Measurements from ENCODE around the gene PHTF1. TPM values are rescaled to one million over a fixed set of nuclear protein-coding genes. Genes with fewer than 3 reads are reported as not detected.

The PHTF1 gene
- total and polyA plus RNA-seq, 4 donors = 9.5 to 29.7 (median 19.5) TPM

GRCh38 chr1:113805256-113805531 is 45.9 kb upstream of the PHTF1 start:
- DNase-seq (no peak), ATAC-seq (ENCODE audit: insufficient read depth, low FRiP score) (no peak)
- no peaks in the 10 kb centered on the region for H3K27me3 ChIP-seq (ENCODE audit: control insufficient read depth in 3 of 3, insufficient read depth in 3 of 3, low read length in 2 of 3)
- WGBS, 2 donors = 93 to 94% methylated on average over 6 of the region's 6 CpGs
- no peaks in the 10 kb centered on the region for H3K9me3 ChIP-seq (ENCODE audit: control insufficient read depth in 4 of 4, insufficient read depth in 3 of 4, low read length in 3 of 4)
- H3K36me3 ChIP-seq (ENCODE audit: control insufficient read depth in 4 of 4, insufficient read depth in 4 of 4, low read length in 4 of 4) = peaks cover 0 to 2% (median 0%) of the 10 kb centered on the region in 4 donors
- H3K27ac ChIP-seq (ENCODE audit: low read depth in 1 of 2, low read length in 1 of 2) = peak overlapping the region in 1 of 2 donors; percentile 72
- no peak overlapping the region for H3K9ac ChIP-seq (ENCODE audit: insufficient read depth in 1 of 2, low read length in 2 of 2)
- peaks cover 4 to 15% (median 10%) of the 10 kb centered on the region in 5 donors for H3K4me1 ChIP-seq (ENCODE audit: control insufficient read depth in 5 of 5, insufficient read depth in 5 of 5, low read length in 5 of 5)
- no peak for TF ChIP-seq CTCF (IDR thresholded peaks at IDR 0.05; ENCODE audit: control extremely low read depth, extremely low read depth)
- no peak overlapping the region for H3K4me3 ChIP-seq

GRCh38 chr1:113804421-113805255 is 45.4 kb upstream of the PHTF1 start:
- H3K27ac ChIP-seq (ENCODE audit: low read depth in 1 of 2, low read length in 1 of 2) = peak overlapping the region in 1 of 2 donors; percentile 72
- no peak for TF ChIP-seq CTCF (IDR thresholded peaks at IDR 0.05; ENCODE audit: control extremely low read depth, extremely low read depth)
- no peak overlapping the region for H3K4me3 ChIP-seq
- ATAC-seq (ENCODE audit: insufficient read depth, low FRiP score) = peak; percentile 79
- H3K36me3 ChIP-seq (ENCODE audit: control insufficient read depth in 4 of 4, insufficient read depth in 4 of 4, low read length in 4 of 4) = peaks cover 0 to 2% (median 0%) of the 10 kb centered on the region in 4 donors
- peak overlapping the region in 1 of 2 donors; percentile 24 for H3K9ac ChIP-seq (ENCODE audit: insufficient read depth in 1 of 2, low read length in 2 of 2)
- WGBS, 2 donors = 49 to 56% methylated on average over 8 of the region's 8 CpGs
- no peaks in the 10 kb centered on the region for H3K27me3 ChIP-seq (ENCODE audit: control insufficient read depth in 3 of 3, insufficient read depth in 3 of 3, low read length in 2 of 3)
- no peaks in the 10 kb centered on the region for H3K9me3 ChIP-seq (ENCODE audit: control insufficient read depth in 4 of 4, insufficient read depth in 3 of 4, low read length in 3 of 4)
- DNase-seq = peak in 2 of 3 donors; percentile 73 to 75
- peaks cover 4 to 12% (median 6%) of the 10 kb centered on the region in 5 donors for H3K4me1 ChIP-seq (ENCODE audit: control insufficient read depth in 5 of 5, insufficient read depth in 5 of 5, low read length in 5 of 5)

- peaks cover 4 to 13% (median 6%) of the 10 kb centered on the region in 5 donors for H3K4me1 ChIP-seq (ENCODE audit: control insufficient read depth in 5 of 5, insufficient read depth in 5 of 5, low read length in 5 of 5)
- H3K9ac ChIP-seq (ENCODE audit: insufficient read depth in 1 of 2, low read length in 2 of 2) = no peak overlapping the region
- no peaks in the 10 kb centered on the region for H3K27me3 ChIP-seq (ENCODE audit: control insufficient read depth in 3 of 3, insufficient read depth in 3 of 3, low read length in 2 of 3)
- WGBS, 2 donors = 96% methylated on average over 3 of the region's 3 CpGs
- no peak for TF ChIP-seq CTCF (IDR thresholded peaks at IDR 0.05; ENCODE audit: control extremely low read depth, extremely low read depth)
- no peaks in the 10 kb centered on the region for H3K9me3 ChIP-seq (ENCODE audit: control insufficient read depth in 4 of 4, insufficient read depth in 3 of 4, low read length in 3 of 4)
- no peak for ATAC-seq (ENCODE audit: insufficient read depth, low FRiP score)
- H3K4me3 ChIP-seq = no peak overlapping the region
- H3K36me3 ChIP-seq (ENCODE audit: control insufficient read depth in 4 of 4, insufficient read depth in 4 of 4, low read length in 4 of 4) = peaks cover 0 to 4% (median 0%) of the 10 kb centered on the region in 4 donors
- no peak for DNase-seq
- H3K27ac ChIP-seq (ENCODE audit: low read depth in 1 of 2, low read length in 1 of 2) = no peak overlapping the region
Observed at GRCh38 chr1:113802367-113803007, 43.2 kb upstream of the PHTF1 start.

Data from lung (tissue), 12 donors.